Measurements from ENCODE around the gene IGLON5.

The IGLON5 gene

GRCh38 chr19:51311351-51312257 is at the start of gene IGLON5:
TSS of gene IGLON5 (plus strand) at chr19:51311644. CDS start at chr19:51311848, 204 bp downstream.
- DNase-seq = no peak

- DNase-seq = no peak
Observed at GRCh38 chr19:51263808-51264207, 47.6 kb upstream of the IGLON5 start.

GRCh38 chr19:51271067-51271466 is 40.4 kb upstream of the IGLON5 start:
- DNase-seq = no peak

- no peak for DNase-seq
Observed at GRCh38 chr19:51272183-51272810, 39.1 kb upstream of the IGLON5 start.

GRCh38 chr19:51274049-51274770 is 37.2 kb upstream of the IGLON5 start:
- no peak for DNase-seq

- DNase-seq = no peak
Observed at GRCh38 chr19:51277112-51277511, 34.3 kb upstream of the IGLON5 start.

- no peak for DNase-seq
Observed at GRCh38 chr19:51282335-51282734, 29.1 kb upstream of the IGLON5 start.

- DNase-seq = no peak
Observed at GRCh38 chr19:51285682-51286081, 25.8 kb upstream of the IGLON5 start.

GRCh38 chr19:51289635-51290034 is 21.8 kb upstream of the IGLON5 start:
- no peak for DNase-seq

- no peak for DNase-seq
Observed at GRCh38 chr19:51292971-51293370, 18.5 kb upstream of the IGLON5 start.

GRCh38 chr19:51293571-51294210 is 17.8 kb upstream of the IGLON5 start:
- no peak for DNase-seq

GRCh38 chr19:51294211-51294976 is 17.1 kb upstream of the IGLON5 start:
- no peak for DNase-seq

- DNase-seq = no peak
Observed at GRCh38 chr19:51294977-51295375, 16.5 kb upstream of the IGLON5 start.

- no peak for DNase-seq
Observed at GRCh38 chr19:51295382-51296126, 15.9 kb upstream of the IGLON5 start.

- DNase-seq = no peak
Observed at GRCh38 chr19:51296336-51297093, 14.9 kb upstream of the IGLON5 start.

- DNase-seq = no peak
Observed at GRCh38 chr19:51297406-51297805, 14.0 kb upstream of the IGLON5 start.

- DNase-seq = no peak
Observed at GRCh38 chr19:51301266-51301665, 10.2 kb upstream of the IGLON5 start.

GRCh38 chr19:51305479-51305878 is 6.0 kb upstream of the IGLON5 start:
- no peak for DNase-seq

GRCh38 chr19:51316688-51317087 is 5.2 kb downstream of the IGLON5 start:
- DNase-seq = no peak

- no peak for DNase-seq
Observed at GRCh38 chr19:51317376-51317775, 5.9 kb downstream of the IGLON5 start.

- DNase-seq = no peak
Observed at GRCh38 chr19:51317968-51318367, 6.5 kb downstream of the IGLON5 start.

Measured in T1000 (cell line).